ENCODE results near the gene GNG13.
A peak's percentile ranks its signal among the peaks of the same experiment; 100 is the strongest.

GNG13 gene

DNA sequence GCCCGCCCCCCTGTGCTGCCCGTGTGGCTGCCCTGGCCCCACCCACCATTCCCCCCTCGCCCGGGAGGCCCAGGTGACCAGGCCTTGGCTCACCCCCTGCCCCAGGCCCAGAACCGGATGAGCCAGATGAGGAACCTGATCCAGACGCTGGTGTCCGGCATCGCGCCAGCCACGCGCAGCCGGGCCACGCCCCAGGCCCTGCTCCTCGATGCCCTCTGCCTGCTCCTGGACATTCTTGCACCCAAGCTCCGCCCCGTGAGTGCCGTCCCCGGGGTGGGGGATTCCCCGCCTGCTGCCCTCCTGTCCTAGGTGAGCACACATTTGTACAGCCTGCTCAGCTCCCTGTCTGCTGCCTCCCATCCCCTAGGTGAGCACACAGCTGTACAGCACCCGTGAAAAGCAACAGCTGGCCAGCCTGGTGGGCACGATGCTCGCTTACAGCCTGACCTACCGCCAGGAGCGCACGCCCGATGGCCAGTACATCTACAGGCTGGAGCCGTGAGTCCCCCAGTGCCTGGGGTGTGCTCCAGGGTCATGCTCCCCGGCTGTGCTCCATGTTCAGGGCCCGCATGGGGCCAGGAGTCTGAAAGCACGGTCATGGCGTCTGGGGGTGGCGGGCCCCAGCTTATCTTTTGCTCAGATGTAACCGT, 4.8 kb downstream of the GNG13 start:
- DNase-seq (ENCODE audit: extremely low read depth in 1 of 2, low read depth in 1 of 2) = no peak

- DNase-seq (ENCODE audit: extremely low read depth in 1 of 2, low read depth in 1 of 2) = no peak
Observed at GRCh38 chr16:794853-795466, 5.6 kb downstream of the GNG13 start.

- no peak for DNase-seq (ENCODE audit: extremely low read depth in 1 of 2, low read depth in 1 of 2)
Observed at GRCh38 chr16:794091-794822, 6.3 kb downstream of the GNG13 start.

DNA sequence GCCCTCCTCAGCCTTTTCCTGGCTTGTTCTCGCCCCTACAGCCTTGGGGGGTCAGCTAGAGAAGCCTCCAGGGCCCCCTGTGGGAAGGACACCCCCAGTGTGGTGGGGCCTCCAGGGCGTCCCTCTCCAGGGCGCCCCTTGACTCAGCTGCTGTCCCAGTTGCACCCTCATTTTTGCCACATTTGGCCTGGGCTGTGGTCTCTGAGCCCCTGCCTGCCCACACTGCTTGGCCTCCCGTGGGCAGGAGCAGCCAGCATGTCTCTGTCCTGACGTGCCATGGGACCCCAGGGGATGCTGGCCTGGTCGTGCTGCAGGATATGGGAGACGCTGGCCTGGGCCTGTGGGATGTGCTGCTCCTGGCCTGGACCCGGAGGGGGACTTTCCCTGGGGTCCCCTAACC, 7.1 kb downstream of the GNG13 start:
- no peak for DNase-seq (ENCODE audit: extremely low read depth in 1 of 2, low read depth in 1 of 2)

GRCh38 chr16:792221-792995, 8.1 kb downstream of the GNG13 start:
- no peak for DNase-seq (ENCODE audit: extremely low read depth in 1 of 2, low read depth in 1 of 2)

- no peak for DNase-seq (ENCODE audit: extremely low read depth in 1 of 2, low read depth in 1 of 2)
Observed at GRCh38 chr16:791131-791530, 9.4 kb downstream of the GNG13 start.

GRCh38 chr16:790086-790485, 10.4 kb downstream of the GNG13 start:
- no peak for DNase-seq (ENCODE audit: extremely low read depth in 1 of 2, low read depth in 1 of 2)

- no peak for DNase-seq (ENCODE audit: extremely low read depth in 1 of 2, low read depth in 1 of 2)
Observed at GRCh38 chr16:789191-789850, 11.2 kb downstream of the GNG13 start.

DNA sequence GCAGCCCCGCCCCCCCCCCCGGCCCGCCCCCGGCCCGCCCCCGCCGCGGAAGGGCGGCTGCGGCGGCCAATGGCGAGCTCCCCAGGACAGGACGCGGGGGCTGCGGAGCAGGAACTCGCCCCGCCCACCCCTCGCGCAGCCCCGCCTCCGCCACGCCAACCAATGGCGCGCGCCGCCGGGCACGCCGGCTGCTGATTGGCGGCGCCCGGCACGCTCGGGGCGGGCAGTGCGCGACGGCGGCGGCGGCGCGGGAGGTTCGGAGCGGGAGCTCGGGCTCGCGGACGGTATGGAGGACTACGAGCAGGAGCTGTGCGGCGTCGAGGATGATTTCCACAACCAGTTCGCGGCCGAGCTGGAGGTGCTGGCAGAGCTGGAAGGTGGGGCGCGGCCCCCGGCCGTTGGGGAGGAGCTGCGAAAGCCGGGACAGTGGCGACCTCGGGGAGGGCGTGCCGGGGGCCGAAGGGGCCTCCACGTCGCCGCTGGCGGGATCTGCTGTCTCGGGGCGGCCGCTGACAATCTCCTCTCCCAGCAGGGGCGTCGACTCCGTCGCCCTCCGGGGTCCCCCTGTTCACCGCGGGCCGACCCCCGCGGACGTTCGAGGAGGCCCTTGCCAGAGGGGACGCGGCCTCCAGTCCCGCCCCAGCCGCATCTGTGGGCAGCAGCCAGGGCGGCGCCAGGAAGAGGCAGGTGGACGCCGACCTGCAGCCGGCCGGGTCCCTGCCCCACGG, 12.0 kb downstream of the GNG13 start, which contains the start of gene CHTF18:
Gene CHTF18 (plus strand): TSS at position 222 of the 728 bp plus-strand sequence. CDS start 65 bp downstream, at position 287.
- peak; percentile 73 to 89 for DNase-seq (ENCODE audit: extremely low read depth in 1 of 2, low read depth in 1 of 2)

DNA sequence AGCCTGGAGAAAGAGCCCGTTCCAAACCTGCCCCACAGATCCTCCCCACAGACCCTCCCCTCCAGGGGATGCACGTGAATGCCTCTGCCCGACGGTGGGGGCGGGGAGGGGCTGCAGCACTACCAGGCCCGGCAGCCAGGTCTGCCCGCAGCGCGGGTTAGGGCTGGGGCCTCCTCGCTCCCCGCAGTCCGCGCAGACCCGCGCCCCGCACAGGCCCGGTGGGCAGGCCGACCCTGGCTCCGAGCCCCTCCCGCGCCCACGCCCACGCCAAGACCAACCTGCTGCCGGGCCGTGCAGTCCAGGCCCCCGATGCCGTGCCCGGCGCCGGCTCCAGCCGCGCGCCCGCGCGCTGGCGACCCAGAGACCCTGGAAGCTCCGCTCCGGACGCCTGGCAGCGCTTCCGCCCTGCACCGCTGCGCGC, 12.5 kb downstream of the GNG13 start, which contains the start of gene RPUSD1:
Gene RPUSD1 (minus strand): TSS at position 404 of the 421 bp plus-strand sequence. CDS start 644 bp downstream, outside the sequence.
- DNase-seq (ENCODE audit: extremely low read depth in 1 of 2, low read depth in 1 of 2) = no peak

DNA sequence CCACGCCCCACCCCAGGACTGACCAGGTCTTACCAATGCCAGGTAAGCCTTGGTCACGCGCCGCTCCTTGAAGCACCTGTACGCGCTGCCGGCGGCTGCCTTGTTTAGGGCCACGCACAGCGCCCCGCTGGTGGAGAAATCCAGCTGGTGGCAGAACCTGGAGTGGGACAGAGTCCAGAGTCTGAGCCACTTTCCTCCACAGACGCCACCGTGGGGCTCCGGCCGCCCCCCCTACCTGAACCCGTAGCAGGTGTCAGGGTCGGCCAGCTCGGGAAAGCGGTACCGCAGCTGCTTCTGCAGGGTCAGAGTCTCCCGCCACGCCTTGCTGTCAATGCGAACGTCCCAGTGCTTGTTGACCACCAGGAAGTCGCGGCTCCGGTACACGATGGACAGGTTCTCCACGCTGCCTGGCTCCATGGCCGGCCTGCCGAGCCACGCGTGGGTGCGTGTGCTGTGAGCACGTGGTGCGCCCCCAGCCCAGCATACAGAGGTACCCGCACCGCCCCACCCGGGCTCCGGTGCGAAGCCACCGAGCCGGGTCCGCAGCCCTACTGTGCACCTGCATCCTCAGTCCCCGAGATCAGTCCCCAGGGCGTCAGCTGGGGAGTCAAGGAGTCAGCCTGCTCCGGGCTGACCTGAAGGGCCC, 13.1 kb downstream of the GNG13 start:
- DNase-seq (ENCODE audit: extremely low read depth in 1 of 2, low read depth in 1 of 2) = no peak

- peak; percentile 29 to 69 for DNase-seq (ENCODE audit: extremely low read depth in 1 of 2, low read depth in 1 of 2)
Observed at GRCh38 chr16:785563-786535, 14.7 kb downstream of the GNG13 start.

DNA sequence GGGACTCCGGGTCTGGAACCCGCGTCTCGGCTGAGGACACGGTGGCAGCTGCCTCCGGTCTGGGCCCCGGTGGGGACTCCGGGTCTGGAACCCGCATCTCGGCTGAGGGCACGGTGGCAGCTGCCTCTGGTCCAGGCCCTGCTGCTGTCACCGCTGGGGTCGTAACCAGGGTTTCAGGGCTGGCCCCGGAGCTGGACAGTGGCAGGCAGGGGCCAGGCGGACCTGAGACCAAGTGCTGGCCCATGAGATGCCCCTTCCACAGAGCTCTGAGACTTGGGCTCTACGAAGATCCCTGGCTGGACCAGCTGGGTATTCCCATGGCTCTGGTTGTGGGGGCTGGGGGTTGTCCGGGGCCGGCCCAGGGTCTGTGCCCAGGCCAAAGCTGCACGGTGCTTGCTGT, 16.1 kb downstream of the GNG13 start:
- DNase-seq (ENCODE audit: extremely low read depth in 1 of 2, low read depth in 1 of 2) = no peak

DNA sequence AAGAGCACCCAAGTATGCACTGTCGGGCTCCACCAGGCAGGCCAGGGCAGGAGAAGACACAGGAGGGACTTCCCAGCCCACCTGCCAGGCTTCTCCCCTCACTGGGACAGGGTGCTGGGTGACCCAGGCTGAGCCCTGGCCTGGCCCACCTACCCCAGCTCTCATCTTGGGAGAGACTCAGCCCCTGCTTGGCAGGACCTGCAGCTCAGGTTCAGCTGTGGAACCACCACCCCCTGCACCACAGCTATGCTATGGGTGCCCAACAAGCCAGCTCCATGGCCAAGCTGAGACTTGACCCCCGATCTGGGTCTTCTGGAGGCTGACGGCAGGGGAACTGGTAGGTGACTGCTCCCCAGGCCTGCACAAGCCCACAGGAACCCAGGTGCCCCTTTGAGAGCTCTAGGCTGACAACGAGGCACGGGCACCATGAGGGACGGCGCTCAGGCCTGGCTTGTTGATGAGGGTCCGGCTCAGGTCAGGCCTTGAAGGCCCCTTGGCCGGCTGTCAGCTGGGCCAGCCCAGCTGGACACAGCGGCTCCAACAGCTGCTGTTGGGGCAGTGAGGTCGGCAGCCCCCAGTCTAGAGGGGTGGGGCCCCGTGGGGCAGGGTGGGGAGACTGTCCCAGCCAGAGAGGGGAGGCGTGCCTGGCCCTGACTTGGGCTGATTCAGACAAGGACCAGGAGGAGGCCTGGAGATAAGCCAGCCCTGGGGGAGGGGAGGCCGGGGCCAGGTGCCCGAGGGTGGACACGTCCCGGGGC, 17.0 kb downstream of the GNG13 start:
- DNase-seq (ENCODE audit: extremely low read depth in 1 of 2, low read depth in 1 of 2) = no peak

GRCh38 chr16:782766-783403, 17.6 kb downstream of the GNG13 start:
- no peak for DNase-seq (ENCODE audit: extremely low read depth in 1 of 2, low read depth in 1 of 2)

- no peak for DNase-seq (ENCODE audit: extremely low read depth in 1 of 2, low read depth in 1 of 2)
Observed at GRCh38 chr16:782258-782657, 18.3 kb downstream of the GNG13 start.

Measured in activated CD8-positive, alpha-beta memory T cell treated with anti-CD3 and anti-CD28 coated beads for 1 hour (primary cell).